ENCODE measurements around the gene OCA2. TPM values are rescaled to one million over a fixed set of nuclear protein-coding genes. Genes with fewer than 3 reads are reported as not detected.

Gene OCA2
- total RNA-seq, 1 donor: not detected

- DNase-seq (ENCODE audit: low read depth): no peak
- TF ChIP-seq, protein P1, sequence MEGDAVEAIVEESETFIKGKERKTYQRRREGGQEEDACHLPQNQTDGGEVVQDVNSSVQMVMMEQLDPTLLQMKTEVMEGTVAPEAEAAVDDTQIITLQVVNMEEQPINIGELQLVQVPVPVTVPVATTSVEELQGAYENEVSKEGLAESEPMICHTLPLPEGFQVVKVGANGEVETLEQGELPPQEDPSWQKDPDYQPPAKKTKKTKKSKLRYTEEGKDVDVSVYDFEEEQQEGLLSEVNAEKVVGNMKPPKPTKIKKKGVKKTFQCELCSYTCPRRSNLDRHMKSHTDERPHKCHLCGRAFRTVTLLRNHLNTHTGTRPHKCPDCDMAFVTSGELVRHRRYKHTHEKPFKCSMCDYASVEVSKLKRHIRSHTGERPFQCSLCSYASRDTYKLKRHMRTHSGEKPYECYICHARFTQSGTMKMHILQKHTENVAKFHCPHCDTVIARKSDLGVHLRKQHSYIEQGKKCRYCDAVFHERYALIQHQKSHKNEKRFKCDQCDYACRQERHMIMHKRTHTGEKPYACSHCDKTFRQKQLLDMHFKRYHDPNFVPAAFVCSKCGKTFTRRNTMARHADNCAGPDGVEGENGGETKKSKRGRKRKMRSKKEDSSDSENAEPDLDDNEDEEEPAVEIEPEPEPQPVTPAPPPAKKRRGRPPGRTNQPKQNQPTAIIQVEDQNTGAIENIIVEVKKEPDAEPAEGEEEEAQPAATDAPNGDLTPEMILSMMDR (IDR thresholded peaks at IDR 0.05; ENCODE audit: insufficient read depth, low read length): no peak
These were observed 77.7 kb downstream of the OCA2 start for GRCh38 chr15:28021281-28022039.

DNA sequence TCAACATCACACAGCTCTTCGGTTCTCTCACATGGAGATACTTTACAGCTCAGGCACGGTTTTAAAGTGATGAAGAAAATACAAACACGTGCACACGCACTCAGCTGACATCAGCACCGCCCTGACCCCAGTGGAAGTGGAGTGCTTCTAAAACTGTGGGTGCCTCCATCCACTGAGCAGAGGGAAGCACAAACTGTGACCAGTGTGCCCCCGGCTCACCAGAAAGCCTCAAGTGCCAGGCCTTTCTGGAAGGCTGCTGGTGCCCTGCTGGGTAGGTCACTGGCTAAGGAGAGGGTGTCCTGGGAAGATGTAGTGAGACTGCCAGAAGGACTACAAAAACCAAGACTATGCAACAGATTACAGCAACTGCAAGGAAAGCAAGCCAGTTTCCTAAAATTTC, 78.5 kb downstream of the OCA2 start:
- TF ChIP-seq, protein P1 (IDR thresholded peaks at IDR 0.05; ENCODE audit: insufficient read depth, low read length): no peak
- H3K4me3 ChIP-seq (ENCODE audit: low read depth, low read length): no peak overlapping the region
- no peak for DNase-seq (ENCODE audit: low read depth)

More at GRCh38 chr15:28021281-28022039, 77.7 kb downstream of the OCA2 start:
- H3K4me3 ChIP-seq (ENCODE audit: low read depth, low read length): no peak overlapping the region

GRCh38 chr15:28019594-28020309, 79.4 kb downstream of the OCA2 start:
- no peak for DNase-seq (ENCODE audit: low read depth)
- TF ChIP-seq, protein P1 (IDR thresholded peaks at IDR 0.05; ENCODE audit: insufficient read depth, low read length): no peak
- H3K4me3 ChIP-seq (ENCODE audit: low read depth, low read length): no peak overlapping the region

DNA sequence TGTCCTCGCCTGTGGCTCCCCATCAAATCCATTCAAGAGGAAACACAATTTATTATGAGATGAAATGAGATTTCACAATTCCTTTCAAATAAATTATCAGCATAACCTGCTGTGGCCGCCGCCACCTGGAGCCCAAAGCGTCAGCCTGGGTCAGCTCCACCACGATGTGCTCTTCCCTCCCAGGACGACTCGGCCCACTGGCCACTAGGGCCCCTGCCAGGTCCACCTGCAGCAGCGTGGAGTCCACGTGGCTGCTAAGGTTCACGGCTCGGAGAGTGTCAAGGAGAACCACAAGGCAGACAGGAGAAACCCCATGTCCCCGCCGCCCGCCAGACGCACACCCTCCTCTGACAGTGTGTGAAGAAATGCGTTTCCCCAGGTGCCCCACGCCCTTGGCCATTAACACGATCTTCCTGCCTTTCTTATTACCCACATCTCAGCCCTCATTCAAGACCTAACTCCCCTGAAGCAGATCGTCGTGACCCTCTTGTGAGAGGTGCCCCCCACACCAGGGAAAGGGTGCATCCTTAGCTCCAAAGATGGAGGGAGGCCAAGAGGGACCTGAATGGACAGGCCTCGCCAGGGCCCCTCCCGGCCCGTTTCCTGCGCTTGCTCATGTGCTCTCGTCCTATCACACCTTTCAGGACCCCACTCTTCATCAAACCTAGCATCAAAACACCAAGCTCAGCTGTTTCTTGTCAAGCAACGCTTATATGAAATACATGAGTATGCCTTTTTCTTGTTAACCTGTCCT, 80.6 kb downstream of the OCA2 start:
- no peak overlapping the region for H3K4me3 ChIP-seq (ENCODE audit: low read depth, low read length)
- TF ChIP-seq, protein P1 (IDR thresholded peaks at IDR 0.05; ENCODE audit: insufficient read depth, low read length): no peak
- DNase-seq (ENCODE audit: low read depth): no peak

DNA sequence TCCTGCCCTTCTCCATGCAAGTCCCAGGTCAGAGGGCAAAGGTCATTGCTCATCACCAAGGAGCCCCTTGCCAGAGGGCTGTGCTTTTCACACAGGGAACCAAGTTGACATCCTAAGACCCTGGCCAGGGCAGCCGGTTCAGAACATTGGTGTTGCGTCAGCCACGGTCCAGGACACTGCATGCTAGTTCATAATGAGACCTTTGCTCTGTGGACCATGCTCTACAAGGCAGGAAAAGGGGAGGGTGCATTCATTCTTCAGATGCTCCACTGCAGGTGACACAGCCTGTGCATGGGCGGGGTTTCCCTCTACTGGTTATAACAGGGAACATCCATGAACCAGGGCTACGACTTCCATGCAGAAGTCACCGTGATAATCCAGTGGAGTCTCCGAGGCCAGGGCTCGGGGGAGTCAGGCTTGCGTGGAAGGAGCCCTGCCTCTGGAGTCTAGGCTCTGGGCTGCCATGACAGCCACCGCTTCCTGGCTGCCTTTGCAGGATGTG, 81.6 kb downstream of the OCA2 start:
- no peak for DNase-seq (ENCODE audit: low read depth)
- TF ChIP-seq, protein P1 (IDR thresholded peaks at IDR 0.05; ENCODE audit: insufficient read depth, low read length): no peak
- no peak overlapping the region for H3K4me3 ChIP-seq (ENCODE audit: low read depth, low read length)

- no peak overlapping the region for H3K4me3 ChIP-seq (ENCODE audit: low read depth, low read length)
- DNase-seq (ENCODE audit: low read depth): no peak
These were observed 83.3 kb downstream of the OCA2 start for GRCh38 chr15:28015855-28016254.

More at GRCh38 chr15:28015855-28016254, 83.3 kb downstream of the OCA2 start:
- TF ChIP-seq, protein P1 (IDR thresholded peaks at IDR 0.05; ENCODE audit: insufficient read depth, low read length): no peak
